HG02610 (cell line): Measurements from ENCODE around the gene YAP1.

Source experiments
- ATAC-seq: cut with Tn5 transposase; IDR thresholded peaks from one replicate; pipeline ENCODE4 v1.9.1; 2021; ENCODE audit warnings: mild to moderate bottlenecking, moderate library complexity; ENCODE audit not compliant: unreplicated experiment

YAP1 gene

DNA sequence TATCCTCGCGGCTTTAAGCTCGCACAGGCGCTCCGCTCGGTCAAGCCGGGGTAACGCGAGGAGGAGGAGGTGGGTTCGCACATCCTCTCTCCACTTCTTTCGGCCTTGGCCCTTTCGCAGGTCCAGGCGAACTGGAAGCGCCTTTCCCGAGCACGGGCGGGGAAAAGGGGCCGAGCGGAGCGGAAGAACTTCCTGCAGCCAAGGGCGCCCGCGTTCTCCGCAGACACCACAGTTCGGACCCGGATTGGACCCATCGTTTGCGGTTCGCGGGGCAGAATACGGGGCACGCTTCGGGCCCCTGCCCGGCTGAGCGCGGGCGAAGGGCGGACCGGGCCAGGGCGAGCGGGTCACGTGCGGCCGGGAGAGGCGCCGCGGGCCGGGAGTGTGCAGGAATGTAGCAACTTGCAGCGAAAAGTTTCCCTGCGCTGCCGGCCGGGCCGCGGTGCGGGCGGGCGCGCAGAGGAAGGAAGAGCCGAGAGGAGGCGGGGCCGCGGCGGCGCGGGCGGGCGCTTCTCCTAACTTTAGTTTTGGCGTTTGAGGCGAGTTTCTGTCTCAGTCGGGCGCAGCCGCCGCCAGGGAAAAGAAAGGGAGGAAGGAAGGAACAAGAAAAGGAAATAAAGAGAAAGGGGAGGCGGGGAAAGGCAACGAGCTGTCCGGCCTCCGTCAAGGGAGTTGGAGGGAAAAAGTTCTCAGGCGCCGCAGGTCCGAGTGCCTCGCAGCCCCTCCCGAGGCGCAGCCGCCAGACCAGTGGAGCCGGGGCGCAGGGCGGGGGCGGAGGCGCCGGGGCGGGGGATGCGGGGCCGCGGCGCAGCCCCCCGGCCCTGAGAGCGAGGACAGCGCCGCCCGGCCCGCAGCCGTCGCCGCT, at the start of gene YAP1:
TSS of gene YAP1 (plus strand) at position 552 of the 865 bp plus-strand sequence. CDS start 402 bp downstream, outside the sequence.
- peak; percentile 89 for ATAC-seq

DNA sequence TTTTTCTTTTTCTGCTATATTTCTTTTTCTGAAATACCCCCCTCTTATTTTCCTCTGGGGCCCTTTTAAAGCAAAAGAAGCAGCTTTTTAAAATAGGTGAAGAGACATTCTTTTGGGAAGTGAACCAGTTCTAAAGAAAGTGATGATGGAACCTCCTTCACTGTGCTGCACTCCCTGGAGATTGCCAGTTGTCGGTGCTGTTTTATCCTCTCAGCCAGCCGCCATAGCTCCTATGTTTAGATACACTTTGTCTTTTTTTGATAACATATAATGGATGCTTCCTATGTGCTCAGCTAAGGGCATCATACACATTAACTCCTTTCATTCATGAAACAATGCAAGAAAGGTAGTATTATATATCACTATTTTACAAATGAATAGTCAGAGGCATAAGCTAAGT, 49.0 kb upstream of the YAP1 start:
- ATAC-seq = no peak

- ATAC-seq = no peak
These were observed 48.1 kb upstream of the YAP1 start for GRCh38 chr11:102062106-102062505.

- no peak for ATAC-seq
These were observed 45.9 kb upstream of the YAP1 start for GRCh38 chr11:102064316-102064715.

DNA sequence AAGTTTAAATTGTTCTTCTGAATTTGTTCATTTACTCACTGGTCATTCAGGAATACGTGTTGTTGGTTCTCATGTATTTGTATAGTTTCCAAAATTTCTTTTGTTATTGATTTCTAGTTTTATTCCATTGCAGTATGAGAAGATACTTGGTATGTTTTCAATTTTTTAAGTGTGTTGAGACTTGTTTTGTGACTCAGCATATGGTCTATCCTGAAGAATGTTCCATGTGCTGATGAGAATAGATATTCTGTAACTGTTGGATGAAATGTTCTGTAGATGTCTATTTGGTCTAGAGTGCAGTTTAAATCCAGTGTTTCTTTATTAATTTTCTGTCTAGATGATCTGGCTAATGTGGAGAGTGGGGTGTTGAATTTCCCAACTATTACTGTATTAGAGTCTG, 39.5 kb upstream of the YAP1 start:
- ATAC-seq = no peak

DNA sequence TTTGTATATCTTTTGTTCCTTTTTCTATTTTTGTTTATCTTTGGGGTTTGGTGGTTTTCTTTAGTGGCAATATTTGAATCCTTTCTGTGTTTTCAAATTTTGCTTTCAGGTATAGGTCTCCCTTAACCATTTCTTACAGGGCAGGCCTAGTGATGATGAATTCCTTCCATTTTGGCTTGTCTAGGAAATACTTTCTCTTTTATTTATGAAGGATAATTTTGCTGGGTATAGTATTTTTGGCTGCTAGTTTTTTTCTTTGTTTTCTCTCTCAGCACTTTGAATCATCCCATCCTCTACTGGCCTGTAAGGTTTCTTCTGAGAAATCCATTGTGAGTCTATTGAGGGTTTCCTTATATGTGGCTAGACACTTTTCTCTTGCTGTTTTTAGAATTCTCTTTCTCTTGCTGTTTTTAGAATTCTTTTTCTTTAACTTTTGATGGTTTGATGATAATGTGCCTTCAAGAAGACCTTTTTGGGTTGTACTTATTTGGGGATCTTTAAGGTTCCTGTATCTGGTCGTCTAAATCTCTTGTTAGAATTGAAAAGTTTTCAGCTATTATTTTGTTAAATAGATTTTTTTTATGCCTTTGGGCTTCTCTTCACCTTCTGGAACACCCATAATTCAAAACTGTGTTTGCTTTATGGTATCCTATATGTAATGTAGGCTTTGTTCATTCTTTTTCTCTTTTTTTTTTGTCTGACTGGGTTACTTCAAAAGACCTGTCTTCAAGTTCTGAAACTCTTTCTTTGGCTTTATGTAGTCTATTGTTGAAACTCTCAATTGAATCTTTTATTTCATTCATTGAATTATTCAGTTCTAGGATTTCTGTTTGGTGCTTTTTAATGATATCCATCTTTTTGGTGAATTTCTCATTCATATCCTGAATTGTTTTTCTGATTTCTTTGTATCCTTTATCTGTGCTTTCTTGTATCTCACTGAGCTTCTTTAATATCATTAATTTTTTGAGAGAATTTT, 38.5 kb upstream of the YAP1 start:
- no peak for ATAC-seq

DNA sequence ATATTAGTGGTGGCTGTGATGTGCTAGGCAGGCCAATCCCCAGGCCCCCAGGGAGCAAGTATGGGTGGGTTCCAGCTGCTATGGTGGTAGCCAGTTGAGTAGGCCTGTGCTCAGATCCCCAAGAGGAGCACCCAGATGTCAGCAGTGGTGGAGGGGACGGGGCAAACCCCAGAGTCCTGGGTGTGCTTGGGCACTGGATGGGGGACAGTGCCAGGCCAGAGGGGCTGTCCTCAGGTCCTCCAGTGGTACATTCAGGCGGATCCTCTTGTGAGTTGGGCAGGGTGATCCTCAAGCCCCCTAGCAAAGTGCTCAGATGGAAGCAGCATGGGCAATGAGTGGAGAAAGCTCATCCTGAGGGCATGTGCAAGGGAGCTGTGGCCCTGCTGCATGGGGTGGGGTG, 37.0 kb upstream of the YAP1 start:
- ATAC-seq = no peak

DNA sequence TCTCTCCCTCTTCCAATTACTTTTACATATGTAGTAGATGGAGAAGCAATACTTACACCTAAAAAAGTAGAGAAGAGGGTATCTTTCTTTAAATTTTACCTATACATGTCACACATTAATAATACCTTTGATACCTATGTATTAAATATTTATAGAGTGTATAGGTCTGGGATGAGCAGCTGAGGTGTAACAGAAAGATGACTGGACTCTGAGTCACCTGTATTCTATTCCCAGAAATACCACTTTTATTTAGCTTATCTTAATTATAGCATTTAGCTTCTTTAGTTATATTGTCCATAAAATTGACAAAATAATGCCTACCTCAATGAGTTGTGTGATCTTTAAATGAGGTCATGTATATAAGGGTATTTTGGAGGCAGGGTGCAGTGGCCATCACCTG, 30.6 kb upstream of the YAP1 start:
- no peak for ATAC-seq

GRCh38 chr11:102081313-102081712, 28.9 kb upstream of the YAP1 start:
- no peak for ATAC-seq

- ATAC-seq = no peak
These were observed 24.2 kb upstream of the YAP1 start for GRCh38 chr11:102085864-102086551.

DNA sequence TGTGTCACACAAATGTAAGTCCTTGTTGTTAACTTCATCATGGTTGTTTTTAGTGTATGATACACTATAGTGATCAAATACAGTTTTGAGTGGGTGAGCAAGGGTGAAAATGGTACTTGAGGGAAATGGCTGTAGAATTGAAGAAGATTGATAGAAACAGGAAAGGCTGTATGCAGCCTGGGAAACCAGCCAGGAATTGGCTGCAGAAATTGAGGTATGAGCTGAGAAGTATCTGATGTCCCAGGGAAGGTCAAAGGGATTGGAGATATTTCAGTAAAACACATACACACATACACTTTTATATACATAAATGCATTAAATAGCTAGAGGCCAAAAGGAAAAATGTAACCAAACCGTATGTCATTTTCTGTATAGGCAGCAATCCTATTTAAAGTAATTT, 13.1 kb upstream of the YAP1 start:
- ATAC-seq = no peak

GRCh38 chr11:102099755-102100154, 10.5 kb upstream of the YAP1 start:
- ATAC-seq = no peak

GRCh38 chr11:102108734-102109440, 1.4 kb upstream of the YAP1 start:
- ATAC-seq = no peak

DNA sequence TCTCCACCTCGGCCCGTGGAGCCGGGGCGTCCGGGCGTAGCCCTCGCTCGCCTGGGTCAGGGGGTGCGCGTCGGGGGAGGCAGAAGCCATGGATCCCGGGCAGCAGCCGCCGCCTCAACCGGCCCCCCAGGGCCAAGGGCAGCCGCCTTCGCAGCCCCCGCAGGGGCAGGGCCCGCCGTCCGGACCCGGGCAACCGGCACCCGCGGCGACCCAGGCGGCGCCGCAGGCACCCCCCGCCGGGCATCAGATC, 439 bp downstream of the YAP1 start:
- no peak for ATAC-seq

DNA sequence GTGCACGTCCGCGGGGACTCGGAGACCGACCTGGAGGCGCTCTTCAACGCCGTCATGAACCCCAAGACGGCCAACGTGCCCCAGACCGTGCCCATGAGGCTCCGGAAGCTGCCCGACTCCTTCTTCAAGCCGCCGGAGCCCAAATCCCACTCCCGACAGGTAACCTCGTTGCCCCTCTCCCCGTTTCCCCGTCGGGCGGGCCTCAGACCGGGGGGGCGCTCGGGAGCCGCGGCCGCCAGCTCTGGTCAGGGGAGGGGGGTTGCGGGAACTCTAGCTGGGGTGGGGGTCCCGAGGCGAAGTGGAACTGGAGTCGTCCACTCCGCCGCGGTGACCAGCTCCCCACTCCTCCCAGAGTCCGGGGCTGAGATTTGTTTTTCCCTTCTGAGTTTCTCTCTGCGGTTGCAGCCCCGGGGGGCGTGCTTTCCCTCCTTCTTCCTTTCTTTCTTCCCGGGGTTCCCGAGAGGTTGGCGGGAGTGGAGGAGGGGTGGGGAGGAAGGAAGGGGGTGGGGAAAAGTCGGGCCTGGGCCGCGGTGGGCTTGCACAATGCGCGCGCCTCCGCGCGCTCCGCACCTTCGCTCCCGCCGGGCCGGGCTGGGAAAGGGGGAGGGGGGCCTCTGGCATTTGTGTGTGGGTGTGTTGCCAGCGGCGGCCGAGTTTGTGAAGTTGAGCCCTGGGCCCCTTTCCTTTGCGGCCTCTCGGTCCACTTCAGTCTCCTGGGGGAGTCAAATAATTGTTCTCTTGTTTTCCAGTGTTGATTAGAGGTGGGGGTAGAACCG, 952 bp downstream of the YAP1 start:
- ATAC-seq = no peak

DNA sequence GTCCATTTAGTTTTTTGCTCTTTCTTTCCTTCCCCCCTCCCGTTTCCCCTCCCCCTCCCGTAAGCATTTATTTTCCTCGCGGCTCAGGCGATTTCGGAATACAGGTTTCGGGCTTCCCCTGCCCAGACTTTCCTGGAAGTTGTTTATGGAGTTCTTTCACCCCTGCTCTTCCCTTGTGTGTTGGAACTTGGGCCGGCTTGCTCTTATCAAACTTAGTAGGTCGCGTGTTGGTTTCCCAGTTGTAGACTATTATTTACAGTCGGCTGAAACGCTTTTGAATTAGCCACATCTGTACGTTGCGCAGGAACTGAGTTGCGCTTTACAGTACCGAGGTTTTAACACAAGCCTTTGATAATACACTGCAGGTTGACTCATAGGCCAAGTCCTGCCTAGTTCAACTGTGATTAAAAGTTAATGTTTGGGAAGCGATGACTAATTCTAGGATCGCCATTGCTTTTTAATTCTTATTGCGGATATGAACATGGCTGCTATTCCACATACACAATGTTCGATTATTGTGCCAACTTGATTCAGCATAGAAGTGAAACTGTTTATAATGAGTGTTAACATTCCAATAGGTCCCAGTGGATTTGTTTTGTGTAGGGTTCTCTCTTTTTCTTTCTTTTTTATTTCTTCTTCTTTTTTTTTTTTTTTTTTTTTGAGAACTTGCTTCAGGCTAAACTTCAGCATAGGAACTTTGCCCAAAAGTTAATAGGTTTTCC, 1.7 kb downstream of the YAP1 start:
- no peak for ATAC-seq

- no peak for ATAC-seq
These were observed 2.2 kb downstream of the YAP1 start for GRCh38 chr11:102112509-102112821.

DNA sequence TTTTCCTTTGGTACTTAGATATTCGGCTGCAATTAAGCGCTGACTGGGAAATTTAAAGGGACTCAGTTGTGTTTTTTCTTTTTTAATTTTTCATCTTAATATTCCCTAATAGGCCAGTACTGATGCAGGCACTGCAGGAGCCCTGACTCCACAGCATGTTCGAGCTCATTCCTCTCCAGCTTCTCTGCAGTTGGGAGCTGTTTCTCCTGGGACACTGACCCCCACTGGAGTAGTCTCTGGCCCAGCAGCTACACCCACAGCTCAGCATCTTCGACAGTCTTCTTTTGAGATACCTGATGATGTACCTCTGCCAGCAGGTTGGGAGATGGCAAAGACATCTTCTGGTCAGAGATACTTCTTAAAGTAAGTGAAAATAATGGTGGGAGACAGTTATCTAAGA, 3.8 kb downstream of the YAP1 start:
- no peak for ATAC-seq

- ATAC-seq = no peak
These were observed 5.3 kb downstream of the YAP1 start for GRCh38 chr11:102115557-102115956.
